AG09319 (cell line): ENCODE data around the gene FITM2.

Source experiments
- DNase-seq: peaks from one replicate; pipeline ENCODE4 v3.0.0-alpha.2; 2010; ENCODE audit warnings: low read depth; ENCODE audit errors: extremely low read depth
- TF ChIP-seq, protein P1 (sequence below): IDR thresholded peaks from 2 replicates; pipeline ENCODE4 v1.5.1; 2011; ENCODE audit warnings: low read depth, mild to moderate bottlenecking, inconsistent platforms, low read length, moderate library complexity

FITM2 gene

DNA sequence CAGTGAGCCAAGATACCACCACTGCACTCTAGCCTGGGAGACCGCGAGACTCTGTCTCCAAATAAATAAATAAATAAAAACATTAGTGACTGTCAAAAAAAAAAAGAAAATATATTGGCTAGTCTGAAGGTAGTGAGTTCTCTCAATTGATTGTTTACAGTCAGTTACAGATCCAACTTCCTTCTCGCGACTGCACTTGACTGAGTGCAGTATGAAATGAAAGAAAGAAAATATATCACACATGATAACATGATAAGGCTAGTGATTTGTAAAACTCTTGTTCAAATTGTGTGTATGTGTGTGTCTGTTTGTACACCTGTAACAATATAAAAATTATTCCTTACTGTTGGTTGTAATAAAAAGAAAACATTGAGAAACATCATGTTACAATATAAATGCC, 33.7 kb upstream of the FITM2 start:
- no peak for DNase-seq
- TF ChIP-seq, protein P1, sequence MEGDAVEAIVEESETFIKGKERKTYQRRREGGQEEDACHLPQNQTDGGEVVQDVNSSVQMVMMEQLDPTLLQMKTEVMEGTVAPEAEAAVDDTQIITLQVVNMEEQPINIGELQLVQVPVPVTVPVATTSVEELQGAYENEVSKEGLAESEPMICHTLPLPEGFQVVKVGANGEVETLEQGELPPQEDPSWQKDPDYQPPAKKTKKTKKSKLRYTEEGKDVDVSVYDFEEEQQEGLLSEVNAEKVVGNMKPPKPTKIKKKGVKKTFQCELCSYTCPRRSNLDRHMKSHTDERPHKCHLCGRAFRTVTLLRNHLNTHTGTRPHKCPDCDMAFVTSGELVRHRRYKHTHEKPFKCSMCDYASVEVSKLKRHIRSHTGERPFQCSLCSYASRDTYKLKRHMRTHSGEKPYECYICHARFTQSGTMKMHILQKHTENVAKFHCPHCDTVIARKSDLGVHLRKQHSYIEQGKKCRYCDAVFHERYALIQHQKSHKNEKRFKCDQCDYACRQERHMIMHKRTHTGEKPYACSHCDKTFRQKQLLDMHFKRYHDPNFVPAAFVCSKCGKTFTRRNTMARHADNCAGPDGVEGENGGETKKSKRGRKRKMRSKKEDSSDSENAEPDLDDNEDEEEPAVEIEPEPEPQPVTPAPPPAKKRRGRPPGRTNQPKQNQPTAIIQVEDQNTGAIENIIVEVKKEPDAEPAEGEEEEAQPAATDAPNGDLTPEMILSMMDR, result no peak

DNA sequence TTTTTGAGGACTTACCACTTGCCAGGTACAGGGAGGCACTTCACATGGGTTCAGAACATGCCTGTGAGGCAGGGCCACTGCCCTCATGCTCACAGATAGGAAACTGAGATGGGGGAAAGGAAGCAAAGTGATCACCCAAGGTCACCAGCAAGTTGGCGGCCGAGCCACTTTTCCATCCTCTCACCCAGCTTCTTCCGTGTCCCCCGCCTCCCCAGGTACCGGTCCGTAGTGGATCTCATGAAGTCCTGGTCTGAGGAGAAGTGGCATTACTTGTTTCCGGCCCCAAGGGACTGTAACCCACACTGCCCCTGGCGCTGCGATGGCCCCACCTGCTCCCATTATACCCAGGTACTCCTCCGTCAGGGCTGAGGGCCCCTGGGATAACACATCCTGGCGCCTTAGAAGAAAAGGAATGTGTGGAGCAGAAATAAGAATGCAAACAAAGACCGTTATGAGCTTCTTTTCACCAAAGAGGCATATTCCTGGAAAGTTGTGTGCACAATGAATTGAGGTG, 32.2 kb upstream of the FITM2 start:
- TF ChIP-seq, protein P1, result no peak
- DNase-seq, result no peak

DNA sequence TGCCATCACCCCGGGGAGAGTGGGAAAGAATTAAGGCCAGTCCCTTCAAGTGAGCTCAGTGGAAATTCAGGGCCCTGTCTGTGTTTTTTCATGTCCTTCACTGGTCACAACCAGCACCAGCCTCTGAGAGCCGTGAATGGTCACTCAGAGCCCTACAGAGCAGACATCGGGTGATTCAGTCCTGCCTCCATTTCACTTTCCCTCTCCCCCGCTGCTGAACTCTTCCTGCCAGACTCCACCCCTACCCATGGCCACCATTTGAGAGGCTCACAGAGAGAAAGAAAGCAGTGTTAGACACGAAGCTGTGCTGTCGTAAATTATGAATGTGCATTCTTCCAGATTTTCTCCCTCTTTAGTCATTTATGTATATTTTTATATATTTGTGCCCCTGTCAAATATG, 31.2 kb upstream of the FITM2 start:
- DNase-seq, result no peak
- TF ChIP-seq, protein P1, result no peak

DNA sequence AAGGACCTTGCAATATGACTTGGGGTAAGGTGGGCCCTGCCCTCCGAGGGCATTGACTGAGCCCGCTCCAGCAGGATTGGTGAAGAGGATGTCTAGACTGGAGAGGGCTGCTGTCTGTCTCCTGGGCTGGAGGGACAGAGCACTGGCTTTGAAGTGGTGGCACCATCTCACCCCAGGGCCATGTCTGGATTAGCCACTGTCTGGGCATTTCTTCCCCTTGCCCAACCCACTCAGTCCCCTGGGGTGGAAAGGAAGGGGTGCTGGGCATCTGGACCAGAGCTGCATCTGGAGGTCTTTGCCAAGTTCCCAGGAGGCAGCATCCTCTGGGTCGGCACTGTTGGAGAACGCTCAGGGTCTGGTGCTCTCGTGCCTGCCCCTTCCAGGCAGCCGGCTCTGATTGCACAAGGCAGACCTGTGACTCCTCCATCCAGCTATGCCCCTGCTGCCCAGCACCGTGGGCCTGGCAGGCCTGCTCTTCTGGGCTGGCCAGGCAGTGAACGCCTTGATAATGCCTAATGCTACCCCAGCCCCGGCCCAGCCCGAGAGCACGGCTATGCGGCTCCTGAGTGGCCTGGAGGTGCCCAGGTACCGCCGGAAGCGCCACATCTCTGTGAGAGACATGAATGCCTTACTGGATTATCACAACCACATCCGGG, 25.9 kb upstream of the FITM2 start, which contains the start of gene R3HDML:
Gene R3HDML (plus strand): TSS at position 319 of the 656 bp plus-strand sequence. CDS start 115 bp downstream, at position 434.
- no peak for DNase-seq
- TF ChIP-seq, protein P1, result no peak

DNA sequence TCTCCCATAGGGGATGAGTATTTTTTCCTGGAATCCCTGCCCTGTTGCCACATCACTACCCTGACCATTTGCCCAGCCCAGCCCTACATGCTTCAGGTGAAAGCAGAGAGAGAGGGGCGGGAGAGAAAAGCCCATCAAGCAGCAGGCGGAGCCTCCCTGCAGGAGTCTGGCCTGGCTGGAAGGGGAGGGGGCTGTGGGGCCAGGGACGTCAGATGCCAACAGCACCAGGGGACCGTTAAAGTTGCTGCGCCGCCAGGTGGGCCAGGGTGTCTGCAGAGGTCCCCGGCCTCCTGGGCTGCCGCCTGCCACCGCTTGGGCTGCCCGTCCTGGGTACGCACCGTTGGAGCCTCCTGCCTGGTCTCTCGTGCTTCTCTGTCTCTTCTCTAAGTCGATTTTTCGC, 25.1 kb upstream of the FITM2 start:
- TF ChIP-seq, protein P1, result no peak

DNA sequence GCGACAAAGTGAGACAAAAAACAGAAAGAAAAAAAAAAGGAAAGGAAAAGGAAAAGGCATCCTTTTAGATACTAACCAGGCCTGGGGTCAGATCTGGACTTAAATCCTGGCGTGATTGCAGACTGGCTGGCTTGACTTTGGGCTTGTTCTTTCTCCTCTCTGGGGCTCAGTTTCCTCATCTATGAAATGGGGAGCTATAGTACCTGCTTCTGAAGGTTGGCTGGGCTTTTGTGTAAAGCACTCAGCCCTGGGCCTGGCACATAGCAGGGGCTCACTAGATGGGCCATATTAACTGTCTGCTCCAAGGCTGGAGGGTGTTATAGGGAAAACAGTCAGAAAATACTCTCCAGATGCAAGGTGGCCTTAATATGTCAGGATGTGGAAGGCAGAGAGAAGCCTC, 24.7 kb upstream of the FITM2 start:
- TF ChIP-seq, protein P1, result no peak
- DNase-seq, result no peak

More for the DNA sequence above, 25.1 kb upstream of the FITM2 start:
- DNase-seq, result no peak

DNA sequence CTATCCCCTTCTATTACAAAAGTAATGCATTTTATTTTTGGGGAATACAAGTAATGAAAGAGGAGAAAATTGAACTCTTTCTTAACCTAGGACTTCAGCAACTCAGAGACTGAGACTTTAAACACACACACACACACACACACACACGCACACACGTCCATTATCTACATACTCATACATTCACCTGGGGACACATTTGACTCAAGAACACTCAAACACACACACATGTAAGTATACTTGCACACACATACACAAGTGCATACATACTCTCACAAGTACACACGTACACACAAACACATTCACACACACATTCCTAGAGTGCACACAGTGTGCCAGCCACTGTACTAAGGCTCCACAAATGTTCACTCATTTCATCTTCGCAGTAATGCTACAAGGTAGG, 23.7 kb upstream of the FITM2 start:
- TF ChIP-seq, protein P1, result no peak
- DNase-seq, result no peak
